Pericardium fibroblast (primary cell): ENCODE data around the gene SF3A2. TPM values are rescaled to one million over a fixed set of nuclear protein-coding genes. Genes with fewer than 3 reads are reported as not detected.

Experiments used
- total RNA-seq: library from RNA; depleted of rRNA; stranded (reverse); fragments of >200 nt; gene quantifications from 2 replicates; pipeline ENCODE4 v1.2.3, GENCODE V29; 2015

SF3A2 gene
- 34.6 and 36.6 TPM in 2 replicates for total RNA-seq

GRCh38 chr19:2236314-2237050 is at the start of gene SF3A2, which contains the start of gene PLEKHJ1:
Gene SF3A2, plus strand, starts transcription at chr19:2236824. Its CDS starts 6,595 bp downstream, at chr19:2243419.
Gene PLEKHJ1, minus strand, starts transcription at chr19:2236329. Its CDS starts 81 bp downstream, at chr19:2236248.

GRCh38 chr19:2249010-2249866 is 12.6 kb downstream of the SF3A2 start, which contains the start of gene AMH:
Gene AMH, plus strand, starts transcription at chr19:2249323. Its CDS starts 10 bp downstream, at chr19:2249333.

GRCh38 chr19:2255982-2256685 is 19.5 kb downstream of the SF3A2 start, which contains the start of gene JSRP1:
Gene JSRP1, minus strand, starts transcription at chr19:2256417. Its CDS starts 1,103 bp downstream, at chr19:2255314.

GRCh38 chr19:2282062-2282861 is 45.6 kb downstream of the SF3A2 start, which contains the start of gene PEAK3:
Gene PEAK3, minus strand, starts transcription at chr19:2282175. Its CDS starts 1,244 bp downstream, at chr19:2280931.

Other genes starting within 250 kb of the SF3A2 start
- 94.8 and 143 TPM in 2 replicates for gene BTBD2, start 221.1 kb upstream of the SF3A2 start, total RNA-seq
- 96.9 and 116 TPM in 2 replicates for gene MKNK2, start 185.6 kb upstream of the SF3A2 start, total RNA-seq
- 26.6 and 36.9 TPM in 2 replicates for gene MOB3A, start 140.5 kb upstream of the SF3A2 start, total RNA-seq
- 0.82 and 1.3 TPM in 2 replicates for gene IZUMO4, start 139.9 kb upstream of the SF3A2 start, total RNA-seq
- gene AP3D1, start 85.3 kb upstream of the SF3A2 start, total RNA-seq: 88.9 and 107 TPM in 2 replicates
- 10.1 and 13.9 TPM in 2 replicates for gene DOT1L, start 72.9 kb upstream of the SF3A2 start, total RNA-seq
- 58.4 and 81.5 TPM in 2 replicates for gene PLEKHJ1, start 495 bp upstream of the SF3A2 start, total RNA-seq
- gene AMH, start 12.5 kb downstream of the SF3A2 start, total RNA-seq: 1.8 and 3.7 TPM in 2 replicates
- 1.5 TPM in 1 of 2 replicates, not detected in the other for gene JSRP1, start 19.6 kb downstream of the SF3A2 start, total RNA-seq
- 0.09 TPM in 1 of 2 replicates, not detected in the other for gene PEAK3, start 45.4 kb downstream of the SF3A2 start, total RNA-seq
- gene LINGO3, start 71.3 kb downstream of the SF3A2 start, total RNA-seq: not detected in 2 replicates
- 203 and 211 TPM in 2 replicates for gene LSM7, start 91.8 kb downstream of the SF3A2 start, total RNA-seq
- gene SPPL2B, start 91.9 kb downstream of the SF3A2 start, total RNA-seq: 39.2 and 39.3 TPM in 2 replicates
- not detected in 2 replicates for gene TMPRSS9, start 123.4 kb downstream of the SF3A2 start, total RNA-seq
- gene TIMM13, start 190.8 kb downstream of the SF3A2 start, total RNA-seq: 56.1 and 65.8 TPM in 2 replicates
- gene LMNB2, start 220.1 kb downstream of the SF3A2 start, total RNA-seq: 43.3 and 45.3 TPM in 2 replicates
- 58.5 and 176 TPM in 2 replicates for gene GADD45B, start 239.3 kb downstream of the SF3A2 start, total RNA-seq